PC-9 (cell line): ENCODE measurements around the gene SGIP1. TPM values are rescaled to one million over a fixed set of nuclear protein-coding genes. Genes with fewer than 3 reads are reported as not detected.
"Not testable (repeated sequence)": the region's sequence is repeated elsewhere in the genome, so short reads cannot be mapped to it uniquely, and the experiment has no call there.

Experiments used
- BruUV-seq: library from RNA; stranded (reverse); fragments of 400-500 nt; replicated peaks from 2 replicates; lab custom pipeline; 2021; lab: Mats Ljungman, UMichigan
- CTCF ChIA-PET: fragments of 300-600 bp; sonication (Branson Sonifier 250); formaldehyde crosslinking; loops from one replicate; lab custom pipeline; 2022; ENCODE audit warnings: antibody characterized with exemption; lab: Charles Lee
- POLR2A ChIA-PET: fragments of 300-600 bp; sonication (Branson Sonifier 250); formaldehyde crosslinking; loops from one replicate; lab custom pipeline; 2022; ENCODE audit warnings: antibody characterized with exemption; ENCODE audit not compliant: unreplicated experiment; lab: Charles Lee
- DNase-seq, 2 experiments: peaks; one replicate each; pipeline versions ENCODE4 v3.0.0 to v3.0.0-alpha.2; 2015 to 2022; ENCODE audit warnings: mixed read lengths in 1 of 2
- H2AFZ ChIP-seq: fragments of 200-600 bp; sonication (generic); 2 replicates; pipeline ENCODE4 v1.8.1; 2017; ENCODE audit warnings: antibody characterized with exemption
- H3F3A ChIP-seq: fragments of 200-600 bp; sonication (generic); 2 replicates; pipeline ENCODE4 v1.8.1; 2017; ENCODE audit warnings: antibody characterized with exemption, mild to moderate bottlenecking, low read depth; ENCODE audit not compliant: insufficient read depth
- H3K27ac ChIP-seq: fragments of 200-600 bp; sonication (generic); 2 replicates; pipeline ENCODE4 v1.6.1; 2016; ENCODE audit warnings: mixed run types
- H3K27me3 ChIP-seq: fragments of 200-600 bp; sonication (generic); 2 replicates; pipeline ENCODE4 v1.6.1; 2016; ENCODE audit warnings: low read depth, mixed run types; ENCODE audit not compliant: insufficient read depth
- H3K36me3 ChIP-seq: fragments of 200-600 bp; sonication (generic); 2 replicates; pipeline ENCODE4 v1.6.1; 2016; ENCODE audit warnings: low read depth, mixed run types
- H3K4me1 ChIP-seq: fragments of 200-600 bp; sonication (generic); replicated peaks from 2 replicates; pipeline ENCODE4 v1.6.1; 2016; ENCODE audit warnings: mixed run types; ENCODE audit not compliant: insufficient read depth
- H3K4me2 ChIP-seq: fragments of 200-600 bp; sonication (generic); 2 replicates; pipeline ENCODE4 v1.6.1; 2017; ENCODE audit warnings: mixed run types
- H3K4me3 ChIP-seq: fragments of 200-600 bp; sonication (generic); 2 replicates; pipeline ENCODE4 v1.6.1; 2016; ENCODE audit warnings: mixed run types
- H3K79me2 ChIP-seq: fragments of 200-600 bp; sonication (generic); 2 replicates; pipeline ENCODE4 v1.6.1; 2017; ENCODE audit warnings: low read depth, mixed run types
- H3K9me2 ChIP-seq: fragments of 200-600 bp; sonication (generic); 2 replicates; pipeline ENCODE4 v1.8.1; 2017; ENCODE audit warnings: mild to moderate bottlenecking; ENCODE audit not compliant: insufficient read depth
- H3K9me3 ChIP-seq: fragments of 200-600 bp; sonication (generic); 2 replicates; pipeline ENCODE4 v1.8.1; 2016; ENCODE audit warnings: low read depth; ENCODE audit not compliant: insufficient read depth
- H4K20me1 ChIP-seq: fragments of 200-600 bp; sonication (generic); 2 replicates; pipeline ENCODE4 v1.8.1; 2017; ENCODE audit not compliant: insufficient read depth
- CTCF ChIP-seq: fragments of 200-600 bp; sonication (generic); conservative IDR thresholded peaks from 2 replicates; pipeline ENCODE4 v1.6.1; 2017; ENCODE audit warnings: mixed run types, antibody characterized with exemption, mild to moderate bottlenecking, moderate library complexity
- EZH2 ChIP-seq: fragments of 200-600 bp; sonication (generic); IDR thresholded peaks from 2 replicates; pipeline ENCODE4 v1.8.0; 2017; ENCODE audit warnings: antibody characterized with exemption, low read depth
- intact Hi-C: fragments of 100-400 bp; cut with micrococcal nuclease; formaldehyde crosslinking; loops from one replicate; pipeline ENCODE4 v1.10.0; 2022; ENCODE audit not compliant: unreplicated experiment
- total RNA-seq: library from RNA; stranded (reverse); gene quantifications from 2 replicates; pipeline ENCODE4 v1.2.3, GENCODE V29; 2021

Gene SGIP1
- total RNA-seq, 1 experiment from 2014 or later: not detected

- no peaks in the 10 kb centered on the region; the same call in 1 of the 2 replicates for H4K20me1 ChIP-seq
- no peak overlapping the region for H3K4me2 ChIP-seq
- ChIA-PET POLR2A (no interaction called here), CTCF (no interaction called here)
- no peaks in the 10 kb centered on the region for H3K9me3 ChIP-seq
- intact Hi-C loops: no loop called here
- no peak for DNase-seq
- H2AFZ ChIP-seq: no peak overlapping the region; the same call in 1 of the 2 replicates
- H3F3A ChIP-seq: no peaks in the 10 kb centered on the region
- H3K9me2 ChIP-seq: no peaks in the 10 kb centered on the region
- no peak overlapping the region for H3K27ac ChIP-seq
- no peaks in the 10 kb centered on the region for H3K27me3 ChIP-seq
- H3K4me3 ChIP-seq: no peak overlapping the region
- no peaks in the 10 kb centered on the region for H3K36me3 ChIP-seq
- H3K4me1 ChIP-seq: no peaks in the 10 kb centered on the region
- no peaks in the 10 kb centered on the region for H3K79me2 ChIP-seq
- no TSS peak for BruUV-seq
- no peak for TF ChIP-seq CTCF
- no peak for TF ChIP-seq EZH2
Measured at GRCh38 chr1:66779475-66780078, 245.6 kb downstream of the SGIP1 start.

- H3K4me2 ChIP-seq, BruUV-seq, POLR2A ChIA-PET, H3K36me3 ChIP-seq, H3K27me3 ChIP-seq, H3K4me3 ChIP-seq, H4K20me1 ChIP-seq, CTCF ChIA-PET, H2AFZ ChIP-seq, H3K9me2 ChIP-seq, DNase-seq, H3K79me2 ChIP-seq, H3K9me3 ChIP-seq, H3F3A ChIP-seq, H3K27ac ChIP-seq, intact Hi-C loops: not testable (repeated sequence)
- H3K4me1 ChIP-seq: peaks cover 15% of the 10 kb centered on the region
Measured at GRCh38 chr1:66785800-66786199, 251.8 kb downstream of the SGIP1 start.

- H3K4me2 ChIP-seq: no peak overlapping the region
- H3K27ac ChIP-seq: no peak overlapping the region
- no peaks in the 10 kb centered on the region for H3K9me3 ChIP-seq
- no peaks in the 10 kb centered on the region for H3K9me2 ChIP-seq
- ChIA-PET POLR2A (no interaction called here), CTCF (no interaction called here)
- H3K4me3 ChIP-seq: no peak overlapping the region
- no peaks in the 10 kb centered on the region for H3K36me3 ChIP-seq
- TF ChIP-seq CTCF: no peak
- no peak for TF ChIP-seq EZH2
- H4K20me1 ChIP-seq: no peaks in the 10 kb centered on the region
- no peaks in the 10 kb centered on the region for H3K79me2 ChIP-seq
- no TSS peak for BruUV-seq
- H3F3A ChIP-seq: no peaks in the 10 kb centered on the region
- no peak overlapping the region for H2AFZ ChIP-seq
- H3K4me1 ChIP-seq: peaks cover 15% of the 10 kb centered on the region
- no peak for DNase-seq
- intact Hi-C loops: no loop called here
- no peaks in the 10 kb centered on the region for H3K27me3 ChIP-seq
Measured at GRCh38 chr1:66787641-66788040, 253.7 kb downstream of the SGIP1 start.
